NCI-H774 (cell line): ENCODE data around the gene TMEM106C.

Experiments used
- DNase-seq: peaks from one replicate; lab custom pipeline; 2025; lab: John Stamatoyannopoulos, UW

The TMEM106C gene

DNA sequence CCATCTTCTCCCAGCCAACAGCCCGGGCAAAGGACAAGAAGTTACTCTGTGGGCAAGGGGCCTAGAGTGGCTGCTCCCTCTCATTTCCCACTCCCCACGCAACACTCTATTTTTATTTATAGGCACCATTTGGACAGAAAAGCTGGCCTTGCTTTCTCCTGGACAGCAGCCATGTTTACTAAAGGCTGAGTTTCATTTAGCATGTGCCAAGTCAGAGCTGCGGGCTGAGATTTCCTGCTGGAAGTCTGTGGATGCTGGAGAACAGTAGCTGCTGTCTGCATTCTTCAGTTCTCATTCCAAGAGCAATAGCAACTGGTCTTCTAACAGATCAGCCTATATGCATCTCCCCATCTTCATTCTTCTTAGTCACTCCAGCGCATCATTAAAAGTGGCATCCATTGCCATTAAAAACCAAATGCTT lies 32.6 kb downstream of the TMEM106C start:
- DNase-seq: no peak

DNA sequence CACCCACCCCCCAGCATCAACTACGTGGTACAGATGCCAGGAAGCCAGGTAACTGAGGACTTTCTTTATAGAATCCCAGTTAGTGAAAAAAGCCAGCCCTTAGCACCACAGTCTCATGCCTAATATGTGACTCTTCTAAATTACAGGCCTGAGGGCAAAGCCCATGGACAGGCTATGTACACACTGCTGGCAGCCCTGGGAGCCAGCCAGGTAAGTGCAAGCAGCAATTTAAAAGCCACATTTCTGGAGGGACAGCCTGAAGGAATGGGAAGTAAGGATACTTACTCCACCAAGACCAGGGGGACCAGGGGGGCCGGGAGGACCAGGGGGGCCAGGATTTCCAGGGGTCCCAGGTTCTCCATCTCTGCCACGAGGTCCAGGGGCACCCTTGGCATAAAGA lies 33.9 kb downstream of the TMEM106C start:
- DNase-seq: no peak

DNA sequence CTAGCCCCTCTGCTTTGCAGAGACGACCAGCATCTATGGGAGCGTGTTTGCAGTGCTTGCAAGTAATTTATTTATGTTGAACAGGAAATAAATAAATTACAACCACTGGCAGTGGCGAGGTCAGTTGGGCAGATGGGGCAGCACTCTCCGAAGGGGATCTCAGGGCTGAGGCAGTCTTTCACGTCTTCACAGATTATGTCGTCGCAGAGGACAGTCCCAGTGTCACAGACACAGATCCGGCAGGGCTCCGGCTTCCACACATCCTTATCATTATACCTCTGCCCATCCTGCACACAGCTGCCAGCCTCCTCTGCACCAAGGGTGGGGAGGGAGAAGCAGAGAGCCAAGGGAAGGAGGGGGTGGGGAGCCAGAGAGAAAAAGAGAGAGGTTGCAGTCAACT lies 36.4 kb downstream of the TMEM106C start:
- no peak for DNase-seq

DNA sequence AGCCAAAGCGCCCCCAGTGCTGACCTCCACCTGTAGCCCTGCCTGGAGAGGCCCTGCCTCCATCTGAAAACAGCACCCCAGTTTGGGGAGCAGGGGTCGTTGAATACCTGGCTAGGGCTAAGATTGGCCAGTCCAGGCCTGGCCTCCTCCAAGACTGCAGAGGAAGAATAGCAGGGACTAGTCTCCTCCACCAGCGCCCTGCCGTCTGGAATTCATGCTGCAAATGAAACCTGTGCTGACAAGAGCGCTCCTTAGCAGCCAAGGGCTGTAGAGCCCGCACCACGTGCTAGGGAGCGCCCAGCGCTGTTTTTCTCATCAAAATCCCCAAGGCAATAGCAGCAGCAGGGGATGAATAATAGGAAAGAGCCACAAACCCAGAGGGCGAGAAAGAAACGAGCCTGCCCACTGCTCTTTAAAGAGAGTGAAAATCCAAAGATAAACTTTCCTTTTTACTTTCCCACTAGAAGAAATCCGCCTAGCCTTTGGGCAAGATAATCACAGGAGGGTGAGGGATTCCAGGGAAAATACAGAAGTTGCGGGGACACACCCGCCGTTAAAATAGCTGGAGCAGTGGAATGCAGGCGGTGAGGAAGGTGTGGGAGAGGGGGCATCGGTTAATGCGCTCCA lies 37.6 kb downstream of the TMEM106C start:
- DNase-seq: no peak

DNA sequence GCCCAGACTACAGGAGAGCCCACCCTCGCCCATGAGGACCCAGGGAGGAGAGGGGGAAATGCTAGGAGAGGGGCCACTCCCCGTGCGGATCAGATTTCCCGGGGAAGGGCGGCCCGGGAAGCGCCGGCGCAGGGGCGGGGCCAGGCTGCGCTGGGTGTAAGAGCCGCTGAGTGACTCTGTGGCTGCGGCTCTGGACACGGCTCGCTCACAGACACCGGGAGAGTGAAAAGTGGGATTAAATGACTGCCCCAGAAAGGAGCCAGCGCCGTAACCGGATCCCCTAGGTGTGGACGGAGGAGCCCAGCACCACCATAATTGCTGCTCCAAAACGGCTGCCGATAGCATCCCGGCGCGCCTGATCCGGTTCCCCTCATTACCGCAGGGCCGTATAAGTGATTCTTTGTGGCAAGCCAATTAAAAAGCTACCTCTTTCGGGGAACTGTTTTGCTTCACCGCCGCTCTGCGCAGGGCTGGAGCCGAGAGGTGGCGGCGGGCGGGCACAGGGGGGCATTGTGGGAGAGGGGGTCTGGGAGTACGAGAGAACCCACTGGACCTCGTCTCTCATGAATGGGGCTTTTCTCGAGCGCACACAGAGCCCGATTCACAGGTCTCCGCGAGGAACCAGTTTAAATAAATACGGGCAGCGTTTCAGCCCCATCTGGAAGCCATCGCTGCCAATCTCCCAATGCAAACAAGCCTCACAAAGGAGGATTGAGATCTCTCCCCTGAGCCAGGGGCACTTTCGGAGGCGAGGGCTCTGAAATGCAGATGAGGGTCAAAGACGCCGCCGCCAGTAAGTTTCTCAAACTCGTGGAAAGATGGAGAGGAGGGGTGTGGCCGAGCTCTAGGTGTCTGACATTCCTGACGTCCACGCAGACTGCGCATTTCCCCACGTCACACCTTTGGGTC lies 38.4 kb downstream of the TMEM106C start:
- DNase-seq: no peak

DNA sequence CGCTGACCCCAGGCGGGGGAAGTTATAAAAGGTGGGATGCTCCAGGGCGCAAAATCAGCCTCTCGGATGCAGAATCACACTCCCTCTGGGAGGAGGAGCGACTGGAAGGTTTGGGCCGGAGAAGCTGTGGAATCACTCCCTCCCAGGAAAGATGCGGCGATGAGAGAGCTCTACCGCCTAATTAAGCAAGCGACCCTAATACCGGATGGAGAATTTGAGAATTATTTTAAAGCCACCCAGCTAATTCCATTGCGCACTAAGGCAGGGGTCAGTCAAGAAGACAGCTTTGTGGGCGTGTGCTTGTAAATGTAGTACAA lies 39.0 kb downstream of the TMEM106C start:
- DNase-seq: no peak

DNA sequence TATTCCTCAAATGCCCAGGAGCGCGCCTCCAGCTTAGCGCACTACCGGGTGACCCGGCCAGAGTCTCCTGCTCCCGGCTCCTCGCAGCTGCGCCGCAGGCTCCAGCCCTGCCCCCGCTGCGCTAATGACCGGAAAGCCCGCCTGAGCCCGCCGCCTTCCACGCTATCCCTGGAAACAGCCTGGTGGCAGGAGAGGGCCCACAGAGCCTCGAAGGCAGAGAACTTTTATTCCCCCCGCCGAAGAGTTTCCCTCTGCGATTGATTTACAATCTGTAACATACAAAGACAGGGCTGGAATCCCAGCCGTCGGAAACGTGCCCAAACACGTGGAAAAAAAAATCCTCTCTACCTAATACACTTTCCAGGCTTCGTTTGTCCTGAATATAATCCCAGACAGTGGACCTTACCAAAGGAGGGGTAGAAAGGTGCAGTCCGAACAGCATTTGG lies 39.4 kb downstream of the TMEM106C start:
- DNase-seq: no peak

DNA sequence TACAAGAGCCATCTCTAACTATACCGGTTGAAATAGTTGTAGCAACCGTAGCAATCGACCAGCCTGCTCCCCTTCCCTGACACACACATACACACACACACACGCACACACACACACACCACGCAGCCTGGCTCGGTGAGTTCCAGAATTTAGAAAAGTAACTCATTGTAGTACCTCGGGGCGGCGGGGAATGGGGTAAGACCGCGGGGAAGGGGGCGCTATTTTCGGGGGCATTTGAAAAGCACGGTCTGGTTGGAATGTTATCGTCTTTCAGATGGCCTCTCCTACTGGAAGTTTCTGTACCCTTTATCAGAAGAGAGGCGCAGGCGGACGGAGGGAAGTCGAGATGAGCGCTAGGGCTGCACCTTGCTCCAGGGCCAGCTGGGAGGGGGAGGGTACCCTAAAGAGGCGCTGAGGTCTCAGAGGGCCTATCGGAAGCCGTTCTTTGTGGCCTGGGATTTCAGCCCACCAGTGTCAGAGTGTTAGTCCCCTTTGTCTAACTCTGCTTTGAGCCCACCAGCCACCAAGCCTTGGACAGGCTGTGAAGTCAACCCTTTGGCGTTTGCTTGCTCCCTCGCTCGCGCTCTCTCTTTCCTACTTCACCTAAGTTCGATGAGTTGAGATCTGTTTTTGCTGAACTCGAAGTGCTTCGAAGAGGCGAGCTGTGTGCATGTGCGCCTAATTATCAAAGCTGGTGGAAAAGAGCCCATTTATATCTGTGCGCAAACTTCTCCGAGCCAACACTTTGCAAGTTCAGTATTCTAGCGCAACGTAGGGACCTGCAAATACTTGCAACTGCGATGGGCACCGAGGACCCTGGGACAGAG lies 40.0 kb downstream of the TMEM106C start:
- DNase-seq: no peak

DNA sequence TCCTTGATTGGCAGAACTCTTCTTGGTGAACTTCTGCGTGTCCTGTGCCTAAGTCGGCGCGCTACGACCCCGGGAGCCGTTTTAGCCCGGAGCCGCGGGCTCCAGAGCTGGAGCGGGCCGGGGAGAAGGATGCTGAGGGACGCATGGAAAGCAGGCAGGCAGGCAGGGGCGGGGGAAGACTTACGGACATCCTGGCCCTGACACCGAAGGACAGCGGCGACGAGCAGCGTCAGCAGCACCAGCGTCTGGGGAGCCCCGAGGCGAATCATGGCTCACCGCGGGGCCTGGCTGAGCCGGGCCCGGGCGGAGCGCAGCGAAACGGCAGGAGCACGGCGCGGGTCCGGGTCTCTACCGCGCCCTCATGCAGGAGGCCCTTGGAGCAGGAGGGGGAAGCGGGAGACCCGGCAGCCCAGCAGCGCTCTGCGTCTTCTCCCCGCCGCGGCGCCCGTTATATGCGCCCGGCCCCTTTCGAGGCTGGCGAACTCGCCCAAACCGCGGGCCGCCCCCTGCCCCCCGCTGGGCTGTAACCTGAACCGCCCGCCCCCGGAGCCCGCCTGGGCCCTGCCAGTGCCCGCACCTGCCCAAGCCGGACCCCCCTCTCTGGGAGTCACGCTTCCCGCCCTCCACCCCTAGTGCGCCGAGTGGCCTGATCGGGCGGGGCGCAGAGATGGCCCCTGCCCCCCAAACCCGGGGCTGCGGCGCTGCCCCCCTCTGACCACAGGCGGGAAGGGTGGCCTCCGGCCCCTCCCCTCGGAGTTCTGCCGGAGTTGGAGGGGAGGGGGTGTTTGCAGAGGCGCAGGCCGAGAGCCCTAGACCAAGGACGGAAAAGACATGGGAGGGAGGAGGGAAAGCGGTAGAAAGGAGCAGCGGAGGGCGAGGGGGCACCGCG lies 40.9 kb downstream of the TMEM106C start, which contains the start of gene COL2A1:
Gene COL2A1 (minus strand): TSS at position 424 of the 889 bp plus-strand sequence. CDS start 155 bp downstream, at position 269.
- peak; percentile 24 for DNase-seq

DNA sequence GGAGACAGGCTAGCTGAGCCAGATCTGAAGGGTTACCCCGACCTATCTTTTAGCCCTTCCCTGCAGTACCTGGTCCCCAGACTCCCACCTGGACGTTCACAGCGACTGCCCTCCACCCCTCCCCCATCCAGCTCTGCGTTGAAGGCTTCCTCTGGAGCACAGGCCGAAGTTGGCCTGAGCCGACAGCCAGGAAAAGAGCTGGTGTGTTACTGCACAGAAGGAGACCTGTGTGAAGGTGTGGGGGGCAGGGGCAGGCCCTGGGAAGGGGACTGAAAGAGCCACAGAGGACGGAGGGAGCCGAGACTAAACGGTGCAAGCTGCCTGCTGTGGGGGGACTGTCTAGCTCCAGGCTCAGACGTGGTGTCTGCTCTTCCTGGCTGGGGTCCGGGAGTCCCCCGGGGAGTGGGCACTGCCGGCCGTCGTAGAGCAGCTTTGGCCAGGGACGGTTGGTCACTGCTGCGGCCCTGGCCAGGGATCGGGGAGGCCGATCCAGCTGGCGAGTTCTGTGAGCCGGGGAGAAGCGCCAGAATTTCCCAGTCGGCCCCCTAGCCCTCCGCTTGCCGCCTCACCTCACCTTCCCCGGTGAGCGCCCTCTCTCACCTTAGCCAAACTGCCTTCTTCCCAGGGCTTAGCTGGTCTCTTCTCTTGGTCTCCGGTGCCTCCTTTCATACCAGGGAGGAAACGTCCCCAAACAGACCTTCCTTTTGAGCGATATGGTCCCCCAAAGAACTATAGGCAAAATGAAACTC lies 41.8 kb downstream of the TMEM106C start:
- no peak for DNase-seq

DNA sequence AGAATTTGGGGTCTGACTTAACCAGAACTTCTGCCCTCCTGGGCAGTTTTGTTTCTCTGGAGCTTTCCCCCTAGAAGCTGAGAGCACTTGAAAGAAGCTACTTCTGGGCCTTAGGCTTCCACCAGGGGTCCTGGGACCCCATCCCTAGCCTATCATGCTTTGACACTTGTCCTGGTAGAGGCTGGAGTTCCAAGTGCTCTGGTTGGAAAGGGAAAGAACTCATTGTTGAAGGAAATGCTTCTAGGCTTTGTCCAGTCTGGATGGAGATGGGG lies 42.3 kb downstream of the TMEM106C start:
- no peak for DNase-seq

DNA sequence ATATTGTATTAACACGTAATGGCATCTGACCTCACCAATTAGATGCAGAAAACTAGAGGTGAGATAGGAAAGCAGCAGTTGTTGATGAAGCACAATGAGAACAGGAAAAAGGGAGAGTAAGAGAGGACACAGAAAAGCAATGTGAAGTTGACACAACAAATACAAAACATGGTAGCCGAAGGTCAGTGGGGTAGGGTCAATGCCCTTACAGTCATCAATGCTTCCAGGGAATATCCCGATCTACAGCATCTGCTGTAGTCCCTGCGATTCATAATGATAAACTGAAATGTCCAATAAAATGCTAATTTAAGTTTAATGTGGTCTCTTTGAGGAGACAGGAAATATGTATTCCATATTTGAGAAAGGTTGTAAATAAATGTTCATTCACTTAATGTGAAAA lies 43.8 kb downstream of the TMEM106C start:
- DNase-seq: no peak

DNA sequence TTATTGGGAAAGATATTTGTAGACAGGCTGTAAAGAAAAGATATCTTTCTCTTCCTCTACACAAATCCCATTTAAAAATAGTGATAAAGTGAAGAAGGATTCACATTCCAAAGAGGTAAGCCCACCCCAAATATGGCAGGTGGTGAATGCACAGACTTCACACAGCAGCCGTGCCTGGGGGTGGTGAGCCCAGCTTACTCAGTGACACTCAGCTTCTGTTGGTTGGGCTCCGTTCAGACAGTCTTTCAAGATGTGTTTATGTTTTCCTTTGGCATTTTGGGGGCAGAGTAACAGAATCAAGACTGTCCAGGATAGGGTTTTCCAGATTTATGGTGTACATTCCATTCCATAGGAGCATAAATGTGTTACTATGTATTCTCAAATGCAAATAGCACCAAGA lies 45.0 kb downstream of the TMEM106C start:
- no peak for DNase-seq

DNA sequence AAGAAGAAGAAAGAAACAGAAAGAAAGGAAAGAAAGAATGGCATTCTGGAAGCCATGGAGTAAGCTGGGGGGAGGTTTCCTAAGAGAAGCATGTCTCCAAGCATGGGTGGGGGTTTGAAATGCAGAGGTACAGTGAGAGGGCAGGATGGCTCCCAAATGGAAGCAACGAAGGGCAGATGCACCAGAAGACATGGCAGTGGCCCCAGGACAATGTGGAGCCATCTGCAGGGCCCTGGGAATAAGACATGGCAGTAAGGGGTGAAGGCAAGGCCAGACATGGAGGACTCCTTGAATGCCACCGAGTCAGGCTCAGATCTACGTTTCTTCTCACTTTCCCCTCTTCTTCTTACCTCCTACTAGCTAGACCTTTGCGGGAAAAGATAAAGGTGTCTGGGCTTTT lies 45.6 kb downstream of the TMEM106C start:
- no peak for DNase-seq

DNA sequence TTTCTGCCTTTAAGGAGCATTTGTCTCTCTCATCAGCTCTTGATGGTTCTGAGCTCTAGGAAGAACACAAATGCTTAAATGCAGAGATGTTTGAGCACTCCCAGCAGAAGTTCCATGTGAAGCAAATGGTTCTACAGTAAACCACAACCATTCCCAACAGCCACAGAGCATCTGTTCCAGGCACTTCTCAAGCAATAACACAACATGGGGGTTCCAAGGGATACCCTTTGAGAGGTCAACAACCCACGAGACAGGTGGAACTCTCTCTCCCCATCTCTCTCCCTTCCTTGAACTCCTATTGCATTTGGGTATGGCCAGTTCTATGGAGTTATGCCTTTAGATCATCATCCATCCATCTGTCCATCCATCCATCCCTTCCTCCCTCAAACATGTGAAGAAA lies 46.1 kb downstream of the TMEM106C start:
- DNase-seq: no peak

DNA sequence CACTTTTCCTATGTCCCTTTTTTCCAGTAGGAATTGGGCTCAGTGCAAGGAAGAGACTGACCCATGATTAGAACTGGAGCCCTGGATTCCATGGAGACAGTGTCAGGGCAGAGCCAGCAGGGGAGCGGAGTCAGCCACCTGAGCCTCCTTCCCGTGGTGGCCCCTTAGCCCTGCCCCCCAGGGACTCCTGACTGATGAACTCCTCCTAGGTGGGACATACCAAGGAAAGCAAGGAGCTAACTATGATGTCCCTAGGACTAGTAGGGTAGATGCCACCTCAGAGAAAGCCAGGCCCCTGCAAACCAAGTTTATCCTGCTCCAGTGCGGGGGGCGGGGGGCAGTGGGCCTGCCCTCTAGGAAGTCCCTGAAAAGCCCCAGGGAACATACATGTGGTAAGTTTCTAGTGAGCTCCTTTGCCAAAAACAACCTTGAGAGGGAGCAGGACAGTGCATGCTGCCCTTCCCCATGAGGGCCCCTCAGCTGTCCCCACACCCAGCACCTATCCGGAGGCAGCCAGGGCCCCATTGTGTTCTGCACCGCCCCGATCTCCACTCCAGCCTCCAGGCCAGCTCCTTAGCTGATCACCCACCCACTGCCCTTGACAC lies 47.1 kb downstream of the TMEM106C start:
- DNase-seq: no peak

DNA sequence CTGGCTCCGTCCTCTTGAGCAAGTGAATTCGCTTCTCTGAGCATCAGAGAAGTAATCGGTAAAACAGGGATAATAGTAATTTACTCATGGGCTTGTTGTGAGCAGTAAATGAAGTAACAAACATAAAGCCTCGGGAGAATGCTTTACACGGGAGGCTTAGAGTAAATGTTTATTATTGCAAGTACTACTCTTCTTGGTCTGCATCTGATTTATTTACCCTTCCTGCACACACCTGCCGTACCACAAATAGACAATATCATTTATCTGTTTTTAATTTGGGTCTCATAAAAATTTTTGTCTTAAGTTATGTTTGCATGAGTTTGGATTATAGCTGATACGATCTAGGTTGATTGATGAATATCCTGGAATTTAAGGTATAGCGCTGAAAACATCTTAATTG lies 48.7 kb downstream of the TMEM106C start:
- DNase-seq: no peak

DNA sequence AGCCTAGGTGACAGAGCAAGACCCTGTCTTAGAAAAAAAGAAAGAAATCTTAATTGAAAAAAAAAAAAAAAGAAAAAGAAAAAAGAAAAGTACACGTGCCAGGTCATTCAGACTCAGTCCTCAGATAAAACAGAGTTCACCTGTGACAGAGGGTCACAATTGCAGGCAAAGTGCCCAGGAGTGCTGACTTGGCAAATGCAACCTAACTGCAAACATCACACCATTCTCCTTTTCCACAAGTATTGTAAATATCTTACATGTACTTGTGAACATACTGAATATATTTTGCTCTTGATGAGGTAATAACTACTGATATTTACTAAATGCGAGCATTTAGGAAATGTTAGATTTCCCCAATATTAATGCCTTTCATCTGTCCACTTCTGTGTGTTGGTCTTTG lies 49.9 kb downstream of the TMEM106C start:
- DNase-seq: no peak

DNA sequence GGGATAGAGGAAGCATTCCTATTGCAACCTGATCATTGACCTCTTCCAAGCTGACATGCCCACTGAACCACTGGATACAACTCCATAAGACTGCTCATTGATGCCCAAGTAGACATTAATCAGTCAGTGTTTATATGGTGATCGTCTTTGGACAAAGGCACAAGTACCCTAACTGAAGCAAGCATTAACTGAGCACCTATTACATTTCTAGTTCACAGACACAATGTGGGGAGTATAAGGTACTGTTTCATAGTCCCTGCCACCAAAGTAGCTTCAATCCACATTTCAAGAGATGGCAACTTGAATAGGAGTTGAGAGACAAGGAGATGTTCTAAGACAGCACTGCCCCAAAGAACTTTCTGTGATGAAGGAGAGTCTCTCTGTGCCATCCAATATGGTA lies 51.7 kb downstream of the TMEM106C start:
- DNase-seq: no peak

DNA sequence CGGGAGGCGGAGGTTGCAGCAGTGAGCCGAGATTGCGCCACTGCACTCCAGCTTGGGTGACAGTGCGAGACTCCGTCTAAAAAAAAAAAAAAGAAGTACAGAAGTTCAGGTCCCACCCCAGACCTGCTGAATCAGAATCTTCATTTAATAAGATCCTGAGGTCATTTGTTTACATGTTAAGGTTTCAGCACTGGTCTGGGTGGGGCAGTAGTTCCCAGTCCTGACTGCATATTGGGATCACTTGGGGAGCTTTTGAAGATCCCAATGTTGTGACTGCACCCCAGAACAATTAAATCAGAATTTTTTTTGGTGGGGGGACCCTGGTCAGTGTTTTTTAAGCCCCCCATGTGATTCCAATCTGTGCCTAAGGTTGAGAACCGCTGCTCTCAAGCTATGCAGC lies 52.6 kb downstream of the TMEM106C start:
- DNase-seq: no peak
